ENCODE measurements around the gene CLNK. TPM values are rescaled to one million over a fixed set of nuclear protein-coding genes. Genes with fewer than 3 reads are reported as not detected.

CLNK gene
- total and polyA plus RNA-seq, 12 donors, result 0.15 to 0.62 TPM; not detected in 10

- no peaks in the 10 kb centered on the region for H3K36me3 ChIP-seq
- H3K27ac ChIP-seq, result no peak overlapping the region
- ATAC-seq (no peak), DNase-seq (no peak)
- no peak overlapping the region for H3K4me3 ChIP-seq
- TF ChIP-seq, protein P1, sequence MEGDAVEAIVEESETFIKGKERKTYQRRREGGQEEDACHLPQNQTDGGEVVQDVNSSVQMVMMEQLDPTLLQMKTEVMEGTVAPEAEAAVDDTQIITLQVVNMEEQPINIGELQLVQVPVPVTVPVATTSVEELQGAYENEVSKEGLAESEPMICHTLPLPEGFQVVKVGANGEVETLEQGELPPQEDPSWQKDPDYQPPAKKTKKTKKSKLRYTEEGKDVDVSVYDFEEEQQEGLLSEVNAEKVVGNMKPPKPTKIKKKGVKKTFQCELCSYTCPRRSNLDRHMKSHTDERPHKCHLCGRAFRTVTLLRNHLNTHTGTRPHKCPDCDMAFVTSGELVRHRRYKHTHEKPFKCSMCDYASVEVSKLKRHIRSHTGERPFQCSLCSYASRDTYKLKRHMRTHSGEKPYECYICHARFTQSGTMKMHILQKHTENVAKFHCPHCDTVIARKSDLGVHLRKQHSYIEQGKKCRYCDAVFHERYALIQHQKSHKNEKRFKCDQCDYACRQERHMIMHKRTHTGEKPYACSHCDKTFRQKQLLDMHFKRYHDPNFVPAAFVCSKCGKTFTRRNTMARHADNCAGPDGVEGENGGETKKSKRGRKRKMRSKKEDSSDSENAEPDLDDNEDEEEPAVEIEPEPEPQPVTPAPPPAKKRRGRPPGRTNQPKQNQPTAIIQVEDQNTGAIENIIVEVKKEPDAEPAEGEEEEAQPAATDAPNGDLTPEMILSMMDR (IDR thresholded peaks at IDR 0.05), result no peak
- intact Hi-C loops (cut with DNase I), result no loop called here
- H3K4me1 ChIP-seq, result no peaks in the 10 kb centered on the region
- 30 to 36% methylated on average over 5 of the region's 5 CpGs for WGBS, 2 donors
- peaks cover 0 to 10% (median 4%) of the 10 kb centered on the region in 7 donors for H3K27me3 ChIP-seq
- H3K9me3 ChIP-seq, result no peaks in the 10 kb centered on the region
These were observed 59.4 kb downstream of the CLNK start for GRCh38 chr4:10625131-10625530.

- no peak overlapping the region for H3K27ac ChIP-seq
- H3K36me3 ChIP-seq, result no peaks in the 10 kb centered on the region
- peaks cover 0 to 10% (median 4%) of the 10 kb centered on the region in 7 donors for H3K27me3 ChIP-seq
- no peak overlapping the region for H3K4me3 ChIP-seq
- DNase-seq, result no peak
- intact Hi-C loops (cut with DNase I), result no loop called here
- ATAC-seq, result no peak
- H3K4me1 ChIP-seq, result no peaks in the 10 kb centered on the region
- no peaks in the 10 kb centered on the region for H3K9me3 ChIP-seq
- TF ChIP-seq, protein P1 (IDR thresholded peaks at IDR 0.05), result no peak
- 77 to 80% methylated on average over 6 of the region's 6 CpGs for whole genome bisulfite sequencing, 2 donors
These were observed 60.7 kb downstream of the CLNK start for GRCh38 chr4:10623862-10624261.

GRCh38 chr4:10623241-10623640 lies 61.3 kb downstream of the CLNK start:
- Histone ChIP-seq H3K4me1 (no peaks in the 10 kb centered on the region), H3K9me3 (no peaks in the 10 kb centered on the region), H3K27ac (no peak overlapping the region), H3K27me3 (peaks cover 0 to 10% (median 4%) of the 10 kb centered on the region in 7 donors), H3K36me3 (no peaks in the 10 kb centered on the region), H3K4me3 (no peak overlapping the region)
- ATAC-seq (no peak), DNase-seq (no peak)
- intact Hi-C loops (cut with DNase I), result no loop called here
- WGBS, 2 donors, result 57 to 76% methylated on average over 4 of the region's 4 CpGs
- TF ChIP-seq, protein P1 (IDR thresholded peaks at IDR 0.05), result no peak

DNA sequence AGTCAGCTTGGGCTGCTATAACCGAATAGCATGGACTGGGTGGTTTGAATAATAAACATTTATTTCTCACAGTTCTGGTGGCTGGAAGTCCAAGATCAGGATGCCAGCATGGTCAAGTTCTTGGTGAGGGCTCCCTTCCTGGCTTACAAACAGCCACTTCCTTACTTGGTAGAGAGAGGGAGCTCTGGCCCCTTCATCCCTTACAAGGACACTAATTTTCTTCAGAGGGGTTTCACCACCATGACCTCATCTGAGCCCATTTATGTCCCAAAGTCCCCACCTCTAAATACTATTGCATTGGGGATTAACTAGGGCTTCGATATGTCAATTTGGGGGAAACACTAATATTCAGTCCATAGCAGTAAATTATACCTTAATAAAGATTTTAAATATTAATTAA lies 61.8 kb downstream of the CLNK start:
- Histone ChIP-seq H3K27me3 (peaks cover 0 to 10% (median 3%) of the 10 kb centered on the region in 7 donors), H3K4me1 (no peaks in the 10 kb centered on the region), H3K4me3 (no peak overlapping the region), H3K36me3 (no peaks in the 10 kb centered on the region), H3K9me3 (no peaks in the 10 kb centered on the region), H3K27ac (no peak overlapping the region)
- WGBS, 2 donors, result 89 to 94% methylated on average over 2 of the region's 2 CpGs
- TF ChIP-seq, protein P1 (IDR thresholded peaks at IDR 0.05), result peak in 3 of 9 donors; percentile 14 to 30 (median 29)
- ATAC-seq (no peak), DNase-seq (no peak)
- intact Hi-C loops (cut with DNase I), result no loop called here
